Left hindlimb (tissue), 1 donor: ENCODE measurements around the gene ABHD14A.

Source experiments
- DNase-seq: peaks from one replicate; pipeline ENCODE4 v3.0.0-alpha.2; 2018

The ABHD14A gene

DNA sequence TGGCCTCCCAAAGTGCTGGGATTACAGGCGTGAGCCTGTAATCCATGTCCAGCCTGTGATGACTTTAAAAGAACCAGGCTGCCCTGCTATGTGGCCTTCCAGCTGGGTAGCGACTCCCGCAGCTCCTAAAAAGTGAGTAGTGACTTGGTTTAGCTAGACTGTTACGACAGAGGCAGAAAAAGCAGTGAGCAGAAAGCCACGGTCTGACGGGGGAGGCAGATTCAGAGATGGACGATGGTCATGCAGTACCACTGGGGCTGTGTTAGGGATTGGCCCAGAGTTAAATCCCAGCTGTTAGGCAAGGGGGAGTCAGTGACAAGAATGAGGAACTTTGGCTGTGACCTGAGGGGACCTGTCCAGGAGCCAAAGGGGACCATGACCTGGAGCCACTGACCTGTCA, 23.9 kb downstream of the ABHD14A start:
- DNase-seq, result no peak

DNA sequence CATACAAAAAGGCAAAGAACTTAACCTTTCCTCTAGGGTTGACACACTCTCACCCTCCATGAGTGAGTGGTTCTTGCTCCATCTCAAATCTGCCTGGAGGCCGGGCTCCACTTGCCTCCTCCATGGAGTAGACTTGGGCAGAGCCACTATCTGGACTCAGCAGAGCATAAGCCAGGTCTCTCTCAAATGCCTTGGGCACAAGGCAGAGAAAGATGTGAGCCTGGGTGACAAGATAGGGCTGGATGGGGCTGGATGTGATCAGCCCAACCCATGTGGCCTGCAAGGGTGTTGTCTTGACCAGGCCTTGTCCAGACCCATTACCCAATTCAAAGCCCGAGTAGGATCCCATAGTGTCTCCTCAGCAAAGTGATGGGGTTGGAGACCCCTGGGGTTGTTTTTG, 25.0 kb downstream of the ABHD14A start:
- DNase-seq, result no peak

DNA sequence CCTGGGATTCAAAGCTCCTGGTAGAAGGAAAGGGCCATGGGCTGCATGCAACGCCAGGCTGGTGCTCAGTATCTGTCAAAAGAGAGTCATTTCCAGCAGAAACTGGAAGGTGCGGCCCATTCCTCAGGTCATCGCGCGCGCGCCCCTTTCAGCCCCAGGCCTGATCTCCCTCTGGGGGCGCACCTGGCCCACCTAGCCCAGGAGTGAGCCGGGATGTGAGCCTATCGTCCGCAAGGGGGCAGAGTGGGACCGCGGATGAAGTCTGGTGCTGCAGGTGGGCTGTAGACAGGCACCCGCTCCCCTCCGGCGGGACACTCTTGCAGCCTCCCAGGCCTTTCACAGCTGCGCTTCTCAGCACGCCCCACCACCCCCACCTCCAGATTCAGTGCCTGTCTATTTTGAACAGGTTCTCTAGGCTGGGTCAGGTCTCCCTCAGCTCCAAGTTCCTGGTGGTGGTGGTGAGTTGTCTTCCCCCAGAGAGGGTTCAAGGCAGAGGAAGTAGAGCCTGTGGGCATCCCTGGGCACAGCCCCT, 26.6 kb downstream of the ABHD14A start:
- DNase-seq, result peak; percentile 82

DNA sequence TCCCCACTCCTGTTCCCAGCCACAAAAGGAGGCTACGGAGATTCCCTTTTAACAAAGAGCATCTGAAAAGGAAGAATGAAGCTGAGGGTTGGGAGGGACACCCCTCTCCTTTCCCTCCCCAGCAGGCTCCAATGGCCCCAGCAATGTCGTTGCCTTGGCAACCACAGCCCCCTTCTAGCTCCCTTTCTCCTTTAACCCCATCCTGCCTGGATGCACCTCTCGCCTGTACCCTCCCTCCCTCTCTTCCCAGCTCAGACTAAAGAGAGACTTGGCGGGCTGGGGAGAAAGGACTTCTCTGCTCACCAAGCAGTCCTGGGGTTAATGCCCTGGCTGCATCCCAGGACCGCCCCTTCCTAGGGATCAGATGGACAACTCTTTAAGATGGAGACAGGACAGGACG, 27.9 kb downstream of the ABHD14A start:
- no peak for DNase-seq

DNA sequence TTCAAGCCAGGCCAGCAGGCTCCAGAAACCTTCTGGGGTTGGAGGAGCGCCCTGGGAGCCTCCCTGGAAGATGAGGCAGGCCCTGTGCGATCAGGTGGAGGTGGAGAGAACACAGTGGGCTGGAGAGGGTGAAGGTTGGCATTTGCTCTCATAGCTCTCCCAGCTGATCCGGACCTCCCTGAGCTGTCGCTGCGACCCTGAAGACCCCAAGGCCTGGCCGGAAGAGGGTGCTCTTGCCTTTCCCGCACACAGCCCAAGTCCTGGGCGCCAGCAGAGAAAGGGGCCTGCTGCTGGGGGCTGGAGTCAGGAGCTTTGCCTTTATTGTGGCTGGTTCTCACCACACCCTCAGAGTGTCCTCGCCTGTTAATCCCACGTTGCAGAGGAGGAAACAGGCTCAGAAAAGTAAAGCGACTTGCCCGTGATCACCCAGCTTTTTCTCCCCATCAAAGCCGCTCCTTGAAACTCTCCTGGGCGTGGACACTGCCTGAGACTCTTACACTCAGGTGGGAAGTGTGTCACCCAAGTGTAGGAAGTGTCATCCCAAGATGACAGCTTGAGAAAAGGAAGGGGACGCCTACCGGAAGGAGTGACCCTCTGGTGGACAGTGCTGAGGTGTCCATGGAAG, 29.4 kb downstream of the ABHD14A start:
- DNase-seq, result peak; percentile 86

DNA sequence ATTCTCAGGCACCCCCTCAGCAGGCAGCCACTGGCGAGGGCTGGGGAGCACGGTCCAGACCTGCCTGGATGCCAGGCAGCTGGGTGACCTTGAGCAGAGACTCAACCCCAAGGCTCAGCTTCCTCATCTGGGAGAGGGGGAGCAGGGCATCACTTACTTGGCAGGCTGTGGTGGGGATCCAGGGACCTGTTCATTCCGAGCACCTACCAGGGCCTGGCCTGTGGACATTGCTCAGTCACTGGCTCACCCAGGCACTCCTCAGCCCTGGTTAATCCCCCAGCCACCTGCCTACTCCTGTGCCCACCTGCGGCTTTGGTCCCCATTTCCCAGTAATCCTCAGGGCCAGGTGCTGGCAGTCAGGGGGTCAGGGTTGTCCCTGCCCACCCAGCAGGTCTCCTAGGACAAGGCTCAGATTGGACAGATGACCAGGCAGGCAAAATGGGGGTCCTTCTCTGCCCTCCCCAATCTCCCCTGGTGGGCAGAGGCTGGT, 30.1 kb downstream of the ABHD14A start:
- no peak for DNase-seq

DNA sequence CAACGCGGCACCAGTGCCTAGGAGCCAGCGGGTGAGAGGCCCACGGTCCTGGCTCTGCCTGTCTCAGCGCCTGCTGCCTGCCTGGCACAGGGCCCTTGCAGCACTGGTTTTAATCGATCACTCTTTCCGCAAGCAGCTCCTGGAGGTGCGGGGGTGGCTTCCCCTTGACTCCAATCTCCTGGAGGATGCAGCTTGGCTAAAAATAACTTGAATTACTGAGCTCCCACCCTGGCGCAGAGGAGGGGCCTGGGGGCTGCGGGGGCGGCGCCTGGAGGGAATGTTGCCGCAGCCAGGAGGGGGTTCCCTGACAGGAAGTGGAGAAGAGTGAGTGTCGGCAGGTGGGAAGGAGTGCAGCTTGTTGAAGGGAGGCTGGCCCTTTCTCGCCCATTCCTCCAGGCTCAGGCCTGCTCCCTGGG, 30.7 kb downstream of the ABHD14A start:
- DNase-seq, result peak; percentile 78

DNA sequence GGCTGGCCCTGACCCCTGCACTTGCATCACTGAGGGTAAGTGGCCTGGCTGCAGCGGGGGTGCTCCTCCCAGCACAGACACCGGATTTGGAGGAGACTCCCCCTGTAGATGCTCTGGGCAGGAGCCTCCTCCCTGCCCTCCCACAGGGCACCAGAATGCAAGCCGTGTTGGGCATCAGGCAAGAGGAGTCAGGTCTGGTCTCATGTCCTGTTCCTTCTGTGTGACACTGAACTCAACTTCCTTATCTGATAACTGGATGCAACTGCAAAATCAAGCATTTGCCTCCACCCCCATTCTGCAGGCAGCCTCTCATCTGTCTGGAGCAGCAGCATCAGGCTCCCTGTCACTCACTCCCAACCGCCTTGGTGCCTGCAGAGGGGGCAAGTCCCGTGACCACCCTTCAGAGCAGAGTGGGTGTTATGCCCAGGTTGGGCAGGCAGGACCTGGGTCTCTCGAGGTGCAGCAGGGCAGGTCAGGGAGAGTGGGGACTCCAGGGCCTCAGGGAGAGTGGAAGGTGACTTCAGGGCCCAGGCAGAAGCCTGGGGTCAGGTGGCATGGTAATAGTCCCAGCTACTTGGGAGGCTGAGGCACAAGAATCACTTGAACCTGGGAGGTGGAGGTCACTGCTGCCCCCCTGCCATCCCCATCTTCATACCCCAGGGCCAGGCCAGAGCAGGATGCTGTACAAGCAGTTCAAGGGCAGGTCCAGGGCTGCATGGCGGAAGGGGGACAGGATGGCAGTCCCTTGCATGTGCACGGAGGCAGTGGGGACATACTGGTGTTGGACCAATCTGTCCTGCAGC, 31.4 kb downstream of the ABHD14A start:
- DNase-seq, result no peak

DNA sequence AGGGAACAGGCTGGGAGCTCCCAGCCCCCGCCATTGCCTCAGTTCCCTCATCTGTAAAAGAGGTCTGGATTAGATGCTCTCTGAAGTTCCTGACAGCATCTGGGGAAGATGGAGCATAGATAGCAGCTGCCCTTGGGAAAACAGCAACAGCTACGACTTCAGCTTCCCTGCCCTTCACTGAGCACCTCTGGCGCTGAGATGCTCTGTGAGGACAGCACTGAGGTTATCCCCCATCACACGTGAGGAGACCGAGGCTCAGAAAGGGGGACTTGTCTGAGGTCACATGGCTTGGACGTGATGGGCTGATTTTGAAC, 31.9 kb downstream of the ABHD14A start:
- DNase-seq, result no peak

DNA sequence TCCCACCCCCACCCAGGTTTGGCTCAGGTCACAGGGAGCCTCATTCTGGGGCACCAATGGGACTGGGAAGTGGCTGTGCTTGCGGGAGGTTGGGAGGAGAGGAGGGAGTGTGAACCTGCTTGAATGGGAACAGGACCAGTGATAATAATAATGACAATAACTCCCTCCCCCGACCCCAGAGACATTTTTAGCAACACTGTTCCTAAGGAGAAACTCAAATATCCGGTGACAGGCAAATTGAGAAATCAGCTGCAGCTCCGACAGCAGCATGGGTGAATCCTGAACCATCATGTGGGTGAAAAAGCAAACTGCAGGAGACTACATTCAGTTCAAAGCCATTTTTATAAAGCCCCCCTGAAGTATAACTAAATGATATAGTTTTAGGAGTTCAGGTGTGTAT, 32.4 kb downstream of the ABHD14A start:
- DNase-seq, result no peak

DNA sequence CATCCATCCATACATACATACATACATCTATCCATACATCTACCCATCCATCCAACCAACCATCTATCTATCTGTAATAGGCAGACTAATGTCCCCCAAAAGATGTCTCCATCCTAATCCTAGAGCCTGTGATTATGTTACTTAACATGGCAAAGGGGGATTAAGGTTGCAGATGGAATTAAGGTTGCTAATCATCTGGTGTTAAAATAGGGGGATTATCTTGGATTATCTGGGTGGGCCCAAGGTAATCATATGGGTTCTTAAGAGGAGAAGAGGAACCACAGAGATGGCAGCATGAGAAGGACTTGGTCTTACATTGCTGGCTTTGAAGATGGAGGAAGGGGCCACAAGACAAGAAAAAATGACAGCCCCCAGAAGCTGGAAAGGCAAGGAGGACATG, 35.6 kb downstream of the ABHD14A start:
- no peak for DNase-seq

DNA sequence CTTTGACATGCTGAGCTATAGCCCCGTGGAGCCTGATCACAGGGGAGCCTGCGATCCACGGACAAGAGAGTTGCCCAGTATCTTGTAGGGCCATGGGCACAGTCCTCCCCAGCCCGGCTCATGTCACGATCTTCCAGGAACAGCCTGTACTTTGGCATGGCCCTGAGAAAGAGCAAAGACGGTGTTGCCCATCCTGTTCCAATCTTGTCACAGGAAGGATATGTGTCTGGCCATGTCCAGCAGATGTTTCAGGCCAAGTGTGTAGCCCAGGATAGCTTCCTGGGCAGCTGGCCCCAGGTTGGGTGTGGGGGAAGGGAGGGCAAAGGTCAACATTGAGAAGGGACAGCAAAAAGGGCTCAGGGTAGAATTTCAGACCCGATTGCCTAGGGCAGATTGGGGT, 37.8 kb downstream of the ABHD14A start:
- no peak for DNase-seq

DNA sequence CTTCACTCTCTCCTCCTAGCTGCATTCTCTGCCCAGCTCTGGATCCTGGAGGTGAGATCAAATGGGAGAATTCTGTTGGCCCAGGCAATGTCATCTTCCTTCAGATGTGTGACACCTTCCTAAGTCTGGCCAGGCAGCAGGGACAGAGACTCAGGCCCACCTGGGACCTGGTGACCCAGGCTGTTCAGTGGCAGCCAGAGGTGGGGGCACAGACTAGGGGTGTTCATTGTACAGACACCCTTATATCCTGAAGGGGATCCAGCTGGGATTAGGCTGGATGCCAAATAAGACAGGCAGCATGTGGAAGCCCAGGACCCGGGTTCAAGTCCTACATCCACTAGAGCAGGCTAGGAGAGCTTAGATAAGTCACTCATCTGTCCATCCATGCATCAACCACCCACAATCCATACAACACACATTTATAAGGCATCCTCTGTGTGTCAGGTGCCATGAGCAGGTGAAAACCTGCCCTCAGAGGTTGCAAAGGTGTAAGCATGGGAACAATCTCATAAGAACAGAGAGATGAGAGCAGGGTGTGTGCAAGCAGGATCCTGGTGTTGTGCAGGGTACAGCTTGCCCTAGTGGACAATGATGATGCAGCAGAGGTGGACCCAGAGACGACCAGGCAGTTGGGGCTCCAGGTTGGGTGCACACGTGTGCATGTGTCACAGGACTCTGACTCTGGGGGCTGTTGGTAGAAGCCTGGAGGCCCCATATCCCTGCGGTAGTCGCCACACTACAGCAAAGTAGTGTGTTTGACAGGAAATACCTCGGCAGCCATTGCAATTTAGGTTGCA, 39.1 kb downstream of the ABHD14A start:
- DNase-seq, result no peak

DNA sequence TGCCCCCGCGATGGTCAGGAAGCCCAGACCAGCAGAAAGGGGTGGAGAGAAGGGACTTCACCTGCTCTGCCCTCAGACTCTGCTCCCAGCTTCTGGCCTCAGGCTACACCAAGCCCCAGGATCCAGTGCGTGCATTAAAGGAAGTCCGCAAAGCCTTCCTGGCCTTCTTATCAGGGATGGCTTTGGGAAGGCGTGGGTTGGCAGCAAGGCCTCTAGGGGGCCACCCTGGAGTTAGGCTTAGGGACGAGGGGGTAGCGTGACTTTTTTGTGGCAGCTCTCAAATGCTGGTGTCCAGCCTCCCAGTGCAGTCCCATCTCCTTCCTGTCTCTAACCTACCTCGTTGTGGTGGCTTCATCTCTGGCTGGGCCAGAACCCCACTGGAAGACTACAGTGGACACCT, 39.7 kb downstream of the ABHD14A start:
- no peak for DNase-seq

DNA sequence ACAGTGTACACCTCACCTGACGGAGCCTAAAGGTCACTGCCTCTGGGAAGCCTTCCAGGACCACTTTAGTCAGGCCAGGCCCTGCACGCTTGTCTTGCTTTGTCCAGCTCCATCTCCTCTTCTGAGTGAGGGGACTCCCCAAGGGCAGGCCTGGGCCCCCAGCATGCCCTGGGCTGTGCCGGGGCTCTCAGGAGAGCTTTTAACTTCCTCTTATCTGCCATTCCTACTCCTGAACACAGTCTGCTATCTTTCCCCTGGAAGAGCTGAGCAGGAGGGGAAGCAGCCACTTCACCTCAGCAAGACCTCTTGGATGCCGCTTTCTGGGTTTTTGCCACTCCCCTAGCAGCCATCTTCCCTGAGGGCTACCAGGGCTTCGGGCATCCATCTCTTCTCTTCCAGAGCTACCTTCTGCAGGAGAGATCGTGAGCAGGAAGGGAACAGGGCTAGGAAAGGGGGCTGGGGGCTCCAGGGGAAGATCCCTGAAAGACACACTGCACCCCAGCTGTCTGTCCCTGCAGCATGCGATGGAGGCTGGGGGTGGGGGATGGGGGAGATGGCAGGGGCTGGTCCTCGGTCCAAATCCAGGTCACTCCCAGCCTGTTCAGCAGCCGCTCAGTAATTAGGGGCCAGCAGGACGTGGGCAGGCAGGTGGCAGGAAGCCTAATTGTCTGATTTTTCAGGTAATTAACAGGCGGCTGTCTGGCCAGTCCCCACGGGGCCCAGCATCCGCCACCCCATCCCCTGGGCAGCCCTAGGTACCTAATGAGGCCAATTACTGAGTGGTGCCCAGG, 40.8 kb downstream of the ABHD14A start:
- DNase-seq, result no peak

DNA sequence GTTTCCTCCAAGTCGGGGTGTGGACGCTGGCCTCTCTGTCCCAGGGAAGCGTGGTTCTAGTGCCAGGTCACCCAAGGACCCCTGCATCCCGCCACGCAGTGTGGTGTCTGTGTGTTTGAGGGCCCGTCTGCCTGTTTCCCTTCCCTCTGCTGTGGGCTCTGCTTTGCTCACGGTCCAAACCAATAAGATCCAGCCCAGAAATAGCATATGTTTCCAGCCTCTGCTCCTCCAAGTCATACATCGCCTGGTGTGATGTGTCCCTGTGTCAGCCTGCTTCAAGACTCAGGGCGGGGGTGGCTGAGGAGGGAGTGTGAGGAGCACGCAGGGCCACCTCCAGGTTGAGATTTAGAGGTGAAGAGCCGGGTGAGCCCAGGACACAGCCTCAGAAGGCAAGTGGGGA, 42.7 kb downstream of the ABHD14A start:
- no peak for DNase-seq

DNA sequence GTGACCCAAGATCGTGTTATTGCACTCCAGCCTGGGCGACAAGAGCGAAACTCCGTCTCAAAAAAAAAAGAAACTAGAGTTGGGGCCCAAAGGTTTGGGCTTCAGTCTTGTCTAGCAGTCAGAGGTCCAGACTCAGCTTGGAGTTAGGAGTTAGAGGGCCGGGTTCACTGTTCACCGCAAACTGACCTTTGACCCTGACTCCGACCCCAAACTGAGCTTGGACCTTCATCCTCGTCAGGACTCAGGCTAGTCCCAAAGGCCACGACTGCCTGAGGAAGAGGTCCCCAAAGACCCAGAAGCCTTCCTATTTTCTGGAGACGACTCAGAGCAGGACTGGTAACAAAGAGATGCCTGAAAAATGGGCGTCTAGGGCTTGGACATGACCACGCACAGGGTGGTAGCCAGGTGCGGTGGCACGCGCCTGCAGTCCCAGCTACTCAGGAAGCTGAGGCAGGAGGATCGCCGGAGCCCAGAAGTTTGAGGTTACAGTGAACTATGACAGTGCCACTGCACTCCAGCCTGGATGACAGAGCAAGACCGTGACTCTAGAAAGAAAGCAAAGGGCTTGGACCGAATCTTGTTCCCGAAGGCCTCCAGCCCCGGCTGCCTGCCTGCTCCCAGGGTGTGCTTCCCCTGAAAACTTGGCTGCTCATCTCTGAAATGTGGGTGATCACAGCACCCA, 43.6 kb downstream of the ABHD14A start:
- DNase-seq, result no peak

DNA sequence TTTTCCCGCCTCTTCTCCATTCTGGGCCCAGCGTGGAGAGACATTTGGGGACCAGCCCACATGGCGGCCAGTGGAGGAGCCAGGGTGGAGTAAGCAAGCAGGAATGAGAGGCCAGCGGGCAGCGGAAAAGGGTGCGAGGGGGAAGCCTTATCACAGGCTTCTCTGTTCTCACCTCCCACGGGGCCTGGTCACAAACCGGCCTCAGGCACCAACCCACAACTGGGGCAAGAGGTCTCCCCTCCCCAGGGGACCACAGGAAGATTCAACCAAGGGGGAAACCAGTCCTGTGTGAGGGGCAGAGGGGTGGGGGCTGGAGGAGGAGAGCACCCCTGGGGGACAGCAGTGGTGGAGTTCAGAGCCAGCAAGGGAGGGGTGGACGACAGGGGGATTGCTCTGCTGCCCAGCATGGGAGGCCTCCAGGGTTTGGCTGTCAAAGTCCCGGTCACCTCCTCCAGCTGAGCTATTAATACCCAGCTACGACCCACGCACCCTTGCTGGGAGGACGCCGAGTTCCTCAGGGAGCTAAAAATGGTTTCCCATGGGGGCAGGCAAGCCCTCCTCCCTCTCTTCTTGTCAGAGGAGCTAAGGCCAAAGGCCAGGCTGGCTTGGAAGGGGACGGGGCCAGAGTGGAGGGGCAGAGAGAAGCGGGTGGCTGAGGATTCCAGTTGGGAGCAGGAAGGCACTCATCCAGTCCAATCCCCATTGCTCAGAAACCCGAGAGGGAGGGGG, 44.7 kb downstream of the ABHD14A start:
- no peak for DNase-seq

DNA sequence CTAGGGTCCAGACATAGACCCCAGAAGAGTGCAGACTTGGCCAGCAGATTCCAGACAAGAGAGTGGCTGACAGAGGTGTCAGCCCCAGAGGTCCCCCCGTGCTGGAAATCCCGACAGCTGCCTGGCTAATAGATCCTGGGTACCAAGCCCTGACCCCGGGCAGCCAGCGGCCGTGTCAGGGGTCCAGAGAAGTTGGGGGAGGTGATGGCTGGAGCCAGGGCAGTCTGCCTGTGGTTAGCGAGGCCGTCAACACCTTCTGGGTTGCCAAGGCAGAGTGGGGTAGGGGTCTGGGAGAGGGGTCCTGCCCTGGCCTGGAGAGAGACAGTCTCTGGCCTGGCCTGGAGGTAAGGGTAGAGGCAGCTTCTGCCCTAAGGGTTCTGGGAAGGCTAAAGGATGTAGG, 45.9 kb downstream of the ABHD14A start:
- DNase-seq, result no peak

DNA sequence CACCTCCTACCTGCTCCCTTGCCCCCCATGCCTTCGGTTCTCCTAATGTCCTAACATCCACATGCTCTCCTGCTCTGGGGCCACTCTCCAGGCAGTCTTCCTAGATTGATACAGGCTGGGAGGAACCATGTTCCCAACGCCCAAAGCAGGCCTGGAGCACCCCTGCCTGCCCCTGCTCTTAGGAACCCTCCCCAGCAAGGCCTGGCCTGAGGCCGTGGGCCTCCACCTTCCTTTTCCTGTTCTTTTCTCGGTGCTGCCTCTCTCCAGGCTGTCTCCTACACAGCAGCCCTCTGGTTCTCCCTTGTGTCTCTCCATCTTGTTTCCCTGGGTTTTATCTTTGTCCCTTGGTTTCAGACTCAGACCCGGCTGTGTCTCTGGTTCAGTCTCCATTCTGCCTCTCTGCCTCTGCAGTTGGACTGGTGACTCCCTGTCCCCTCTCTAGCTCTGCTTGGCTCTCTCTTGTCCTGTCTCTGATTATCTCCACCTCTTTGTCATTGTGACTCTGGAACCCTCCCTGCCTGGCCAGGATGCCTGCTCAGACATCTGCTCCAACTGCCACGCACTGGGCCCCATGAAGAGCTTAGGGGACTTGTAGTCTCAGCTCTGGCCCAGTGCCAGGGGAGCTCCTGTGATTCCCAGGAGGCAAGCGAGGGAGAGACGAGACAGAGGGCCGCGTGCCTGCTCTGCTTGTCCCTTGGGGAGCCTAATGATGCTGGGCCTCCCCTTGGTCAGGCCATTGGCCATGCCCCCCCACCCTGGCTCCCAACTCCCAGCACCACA, 46.8 kb downstream of the ABHD14A start:
- no peak for DNase-seq
